GM21825 (cell line): Measurements from ENCODE around the gene TCF4.

Experiments
- ATAC-seq: cut with Tn5 transposase; IDR thresholded peaks from one replicate; pipeline ENCODE4 v1.9.1; 2021; ENCODE audit warnings: mild to moderate bottlenecking, moderate library complexity; ENCODE audit not compliant: unreplicated experiment

Gene TCF4

DNA sequence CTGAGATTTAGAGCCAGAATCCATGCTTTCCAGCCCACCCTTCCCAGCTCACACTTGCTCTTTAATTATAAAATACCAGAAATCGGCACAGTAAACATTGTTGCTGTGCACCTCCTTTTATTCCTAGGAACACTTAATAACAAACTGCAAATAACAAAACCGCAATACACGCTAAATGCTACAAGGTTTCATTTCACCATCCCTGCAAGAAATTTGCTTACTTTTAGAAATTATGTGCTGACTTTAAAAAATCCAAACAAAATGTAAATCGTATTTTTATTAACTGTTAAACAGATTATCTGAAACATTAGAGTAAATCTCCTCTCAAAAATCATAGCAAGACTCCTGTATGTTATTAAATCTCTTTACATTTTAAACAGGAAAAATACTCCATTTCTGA lies 79.3 kb downstream of the TCF4 start:
- no peak for ATAC-seq

DNA sequence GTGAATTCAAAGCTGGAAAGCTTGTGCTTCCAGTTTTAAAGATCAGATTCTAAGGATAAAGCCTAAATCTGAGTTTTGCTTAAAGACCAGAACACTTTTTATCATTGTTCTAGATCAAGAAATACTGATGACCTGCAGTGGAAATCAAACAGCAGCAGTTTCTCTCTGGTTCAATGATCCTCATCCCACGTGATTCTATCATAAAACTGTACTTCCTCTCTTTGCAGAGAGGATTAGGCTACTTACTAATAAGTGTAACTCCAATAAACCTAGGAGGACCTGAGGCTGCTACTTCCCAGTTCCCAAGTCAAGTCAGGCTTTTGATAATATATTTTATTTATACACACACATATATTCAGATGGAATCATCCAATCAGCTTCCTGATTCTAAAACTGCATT lies 81.9 kb downstream of the TCF4 start:
- no peak for ATAC-seq

DNA sequence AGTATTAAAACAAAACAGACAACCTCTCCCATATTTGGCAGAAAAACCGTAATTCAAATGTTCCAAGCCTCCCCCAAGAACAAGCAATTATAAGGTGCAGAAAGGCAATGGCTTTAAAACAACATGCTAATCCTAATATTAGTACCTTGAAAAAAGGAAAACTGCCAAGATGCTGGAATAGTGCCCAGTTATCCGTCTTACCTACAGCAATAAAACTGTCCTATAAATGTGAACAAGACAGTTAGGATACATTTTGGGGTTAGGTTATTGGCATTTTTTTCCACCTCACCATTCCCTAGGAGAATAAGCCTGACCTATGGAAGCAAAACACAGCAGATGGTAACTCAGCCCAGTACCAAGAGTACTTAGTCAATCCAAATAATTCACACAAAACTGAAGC lies 83.2 kb downstream of the TCF4 start:
- no peak for ATAC-seq

DNA sequence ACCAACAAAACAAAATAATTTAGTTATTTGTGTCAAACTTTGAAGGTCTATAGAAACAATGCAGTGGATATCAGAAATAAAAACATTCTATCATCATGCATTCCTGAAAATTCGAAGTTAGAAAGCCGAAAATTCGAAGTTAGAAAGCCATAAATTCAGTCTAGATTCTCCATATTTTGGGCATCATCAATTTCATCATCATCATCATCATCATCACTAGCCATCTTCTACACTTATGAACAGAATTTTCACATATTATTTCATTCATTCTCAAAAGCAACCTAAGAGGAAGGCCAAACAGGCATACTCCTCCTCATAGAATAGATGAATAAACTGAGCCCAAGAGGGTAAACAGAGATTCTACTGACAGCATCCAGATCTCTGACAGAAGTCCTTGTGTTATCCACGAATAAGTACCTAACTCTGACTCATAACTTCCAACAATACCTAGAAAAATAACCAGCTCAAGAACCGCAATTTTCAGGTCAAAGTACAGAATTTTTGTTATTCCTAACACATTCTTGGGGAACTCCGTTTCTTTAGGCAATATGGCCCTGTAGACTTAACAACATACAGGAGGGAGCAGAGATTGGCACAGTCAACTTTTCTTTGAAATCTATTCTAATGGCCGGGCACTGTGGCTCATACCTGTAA lies 84.7 kb downstream of the TCF4 start:
- ATAC-seq: no peak

DNA sequence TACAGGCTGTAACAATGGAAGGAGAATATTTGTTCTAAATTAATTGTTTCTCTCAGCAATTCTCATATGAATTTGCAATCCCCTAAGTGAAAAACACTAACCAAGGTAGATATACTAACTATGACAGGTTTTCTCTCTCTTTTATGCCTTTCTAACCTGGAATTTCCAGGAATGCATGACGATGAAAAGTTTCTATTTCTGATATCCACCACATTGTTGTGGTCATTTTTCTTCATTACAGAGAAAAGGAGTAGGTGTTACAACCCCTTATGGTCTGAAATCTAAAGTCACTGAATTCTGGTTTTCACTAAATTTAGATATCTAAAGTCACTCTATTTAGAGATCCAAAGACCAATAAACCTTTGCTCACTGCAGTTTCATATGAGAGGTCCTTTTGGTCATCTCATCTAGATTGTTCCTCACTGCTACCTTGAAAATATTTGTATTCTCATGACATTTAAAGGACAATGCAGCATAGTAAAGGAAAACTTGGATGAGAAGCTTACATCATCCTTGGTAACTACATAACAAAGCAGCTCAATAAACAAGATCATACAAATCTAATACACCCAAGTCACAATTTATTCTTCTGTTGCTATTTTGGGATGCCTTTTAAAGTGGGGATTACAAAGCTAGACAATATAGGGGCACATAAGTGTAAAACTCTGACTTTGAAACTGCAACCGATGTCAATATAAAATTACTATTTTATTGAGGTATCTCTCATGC lies 85.8 kb downstream of the TCF4 start:
- ATAC-seq: no peak

DNA sequence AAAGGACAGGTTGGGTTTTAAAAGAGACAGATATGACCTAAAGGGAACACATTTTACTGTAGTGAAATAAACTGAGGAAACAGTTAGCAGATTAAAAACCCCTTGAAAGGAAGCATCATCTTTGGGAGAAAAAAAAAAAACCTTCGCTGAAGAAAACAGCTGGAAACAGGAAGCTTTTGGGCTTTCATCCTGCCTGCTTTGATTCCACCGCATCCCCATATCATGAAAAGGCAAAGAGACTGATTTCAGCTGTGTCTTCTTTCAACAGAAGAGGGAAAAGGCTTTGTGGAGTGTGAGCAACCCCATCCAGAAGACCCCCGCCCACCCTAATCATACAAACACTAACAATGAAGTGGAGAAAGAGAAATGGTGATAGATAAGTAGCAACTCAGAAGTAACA lies 86.4 kb downstream of the TCF4 start:
- no peak for ATAC-seq

DNA sequence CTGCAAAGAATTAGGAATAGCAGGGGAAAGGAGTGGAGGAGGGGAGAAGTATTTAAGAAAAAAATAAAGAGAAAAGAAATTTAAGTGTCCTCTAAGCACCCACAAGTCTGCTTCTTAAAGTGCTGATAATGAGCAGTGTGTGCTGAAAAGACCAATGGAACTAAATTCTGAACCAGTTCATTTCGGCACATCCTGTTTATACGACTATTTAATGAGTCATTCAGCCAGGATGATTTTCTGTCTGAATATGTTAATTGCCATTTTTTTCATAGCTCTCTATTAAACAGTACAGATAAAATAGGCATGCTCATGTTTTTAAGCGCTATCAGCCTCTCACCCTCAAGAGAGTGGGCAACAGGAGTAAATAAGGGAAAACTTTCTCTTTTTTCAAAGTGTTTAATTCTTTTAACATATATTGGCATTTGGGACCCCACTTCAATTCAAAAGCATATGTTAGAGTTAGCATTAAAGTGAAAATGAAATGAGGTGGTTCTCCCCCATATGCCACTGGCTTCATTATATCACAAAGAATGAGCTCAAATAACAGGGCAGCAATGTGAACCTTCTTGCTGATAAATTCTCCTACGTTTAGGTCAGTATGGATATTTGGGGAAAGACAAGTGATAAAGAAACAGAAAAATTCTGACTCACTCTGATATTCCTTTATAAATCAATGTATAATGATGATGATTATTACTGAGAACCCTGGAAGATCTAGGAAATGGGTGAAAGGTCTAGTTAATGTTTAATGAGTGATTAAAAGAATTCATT lies 87.5 kb downstream of the TCF4 start:
- ATAC-seq: no peak

DNA sequence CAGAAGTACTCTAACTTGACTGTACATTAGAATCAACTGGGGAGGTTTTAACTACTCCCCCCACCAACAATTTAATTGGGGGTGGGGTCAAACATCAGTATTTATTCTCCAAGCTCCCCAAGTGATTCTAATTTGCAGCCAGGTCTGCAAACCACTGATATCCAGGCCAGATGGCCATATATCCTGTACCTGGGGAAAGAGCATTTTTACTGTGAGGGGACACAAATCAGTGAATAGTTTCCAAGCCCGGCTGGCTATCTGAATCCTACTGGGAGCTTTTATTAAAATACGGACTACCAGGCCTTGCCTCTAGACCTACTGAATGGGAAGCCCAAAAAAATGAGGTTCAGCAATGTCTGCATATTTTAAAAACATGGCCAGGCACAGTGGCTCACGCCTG lies 88.5 kb downstream of the TCF4 start:
- ATAC-seq: no peak

DNA sequence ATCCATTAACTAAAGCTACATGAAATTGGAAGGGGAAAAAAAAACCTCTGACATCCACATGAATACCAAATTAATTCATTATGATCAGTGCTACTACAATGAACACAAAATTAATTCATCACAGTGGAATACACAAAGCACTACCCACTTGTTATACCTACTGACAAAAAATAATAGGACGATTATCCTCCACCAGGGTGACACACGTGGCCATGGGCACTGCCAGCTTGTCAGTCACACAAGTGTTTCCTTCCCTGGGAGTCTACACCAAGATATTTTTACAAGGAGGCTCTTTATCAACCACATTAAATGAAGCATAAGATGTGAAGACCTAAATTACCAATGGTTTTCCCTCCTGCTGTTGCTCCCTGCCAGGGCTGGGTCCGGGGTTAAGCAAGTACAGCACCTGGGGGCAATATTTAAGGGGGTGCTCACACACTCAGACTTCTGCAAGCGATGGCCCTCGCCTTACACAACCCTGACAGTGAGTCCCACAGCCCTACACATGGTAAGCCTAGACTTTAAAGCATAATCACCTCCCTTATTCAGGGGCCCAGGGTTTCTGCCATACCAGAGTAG lies 90.1 kb downstream of the TCF4 start:
- ATAC-seq: no peak

DNA sequence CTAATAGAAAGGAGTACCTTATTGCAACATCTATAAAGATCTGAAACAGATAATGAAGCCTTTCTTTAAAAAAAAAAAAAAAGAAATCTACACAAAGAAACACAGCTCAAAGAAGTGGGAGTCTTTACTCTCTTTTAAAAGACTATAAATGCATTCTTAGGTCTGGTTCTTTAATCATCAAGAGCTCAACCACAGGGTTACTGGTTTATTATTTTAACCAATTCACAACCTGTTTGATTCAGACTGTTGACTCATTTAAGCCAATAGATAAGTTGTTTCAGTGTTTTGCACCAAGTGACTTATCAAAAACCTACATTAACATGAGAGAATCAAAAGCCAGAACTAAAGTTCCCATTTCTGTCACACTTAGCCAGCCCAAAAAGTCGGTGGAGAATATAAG lies 93.1 kb downstream of the TCF4 start:
- ATAC-seq: no peak

DNA sequence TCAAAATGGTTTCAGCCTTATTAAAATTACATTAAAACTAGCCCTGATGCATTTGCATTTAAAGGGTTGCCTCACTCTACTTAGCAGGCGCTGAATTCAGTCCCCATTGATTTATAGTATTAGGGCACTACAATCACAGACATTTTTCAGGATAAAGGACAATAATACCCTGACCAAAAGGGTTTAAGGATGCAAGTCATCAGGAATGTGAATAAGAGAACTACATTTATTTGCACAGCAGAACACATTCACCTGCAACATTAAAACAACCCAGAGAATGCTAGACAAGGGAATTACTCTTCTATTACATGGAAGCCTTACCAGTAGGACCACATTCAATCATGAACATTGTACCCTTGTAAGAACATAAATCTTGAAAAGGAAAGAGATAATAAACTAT lies 93.6 kb downstream of the TCF4 start:
- ATAC-seq: no peak

DNA sequence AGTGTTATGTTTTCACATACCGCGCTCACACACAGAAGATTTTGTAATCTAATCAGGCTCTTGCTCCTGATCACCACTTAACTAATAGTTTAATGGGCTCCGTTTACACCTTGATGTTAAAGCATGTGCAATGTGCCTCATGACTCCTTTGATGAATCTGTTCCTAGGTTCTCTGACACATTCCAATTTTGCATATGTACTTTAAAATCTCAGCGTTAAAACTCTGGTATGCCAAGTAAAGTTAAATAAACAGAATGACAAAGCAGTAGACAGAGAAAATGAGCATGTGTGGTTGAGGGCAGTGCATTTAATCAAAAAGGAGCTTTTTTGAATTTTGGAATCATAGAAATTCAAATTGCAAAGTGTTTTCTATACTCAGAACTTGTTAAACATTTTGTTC lies 96.4 kb downstream of the TCF4 start:
- no peak for ATAC-seq

DNA sequence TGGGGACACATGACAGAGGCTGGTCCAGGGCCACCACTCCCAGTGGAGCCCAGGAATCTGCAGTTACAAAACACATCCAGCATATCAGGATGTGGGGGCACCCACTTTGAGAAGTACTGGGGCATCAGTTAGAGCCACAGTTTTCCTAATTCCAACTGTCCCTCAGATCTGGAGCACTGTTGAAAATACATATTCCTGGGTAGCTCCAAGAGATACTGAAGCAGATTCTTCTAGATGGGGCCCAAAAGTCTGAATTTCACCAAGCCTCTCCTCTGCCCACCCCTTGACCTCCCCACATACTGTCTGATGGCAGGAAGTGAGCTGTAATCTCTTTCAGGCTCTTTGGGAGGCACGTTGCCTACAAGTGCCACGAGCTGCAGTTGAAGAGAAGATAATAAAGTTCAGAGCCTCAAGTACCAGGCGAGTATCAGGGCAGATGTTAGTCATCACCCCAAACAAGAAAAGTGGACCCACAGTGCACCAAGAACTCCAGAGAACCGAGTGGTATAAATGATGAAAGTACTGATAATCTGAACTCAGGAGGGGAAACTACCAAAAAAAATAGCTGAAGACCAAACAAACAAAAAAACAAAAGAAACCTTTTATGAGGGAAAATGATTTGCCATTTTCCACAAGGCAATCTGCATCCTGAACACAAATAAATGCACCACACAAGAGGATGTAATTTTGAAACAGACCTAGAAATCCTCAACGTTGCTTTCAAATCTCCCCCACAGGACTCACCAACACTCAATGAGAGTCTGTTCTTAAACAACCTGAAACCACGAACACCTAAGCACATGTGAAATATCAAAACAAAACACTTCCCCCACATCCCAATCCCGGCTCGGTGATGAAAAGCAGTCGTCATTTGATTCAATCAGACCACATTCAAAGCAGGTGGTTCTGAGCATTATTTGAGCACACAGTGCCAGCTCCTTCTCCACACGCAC lies 98.7 kb downstream of the TCF4 start:
- peak; percentile 74 for ATAC-seq

DNA sequence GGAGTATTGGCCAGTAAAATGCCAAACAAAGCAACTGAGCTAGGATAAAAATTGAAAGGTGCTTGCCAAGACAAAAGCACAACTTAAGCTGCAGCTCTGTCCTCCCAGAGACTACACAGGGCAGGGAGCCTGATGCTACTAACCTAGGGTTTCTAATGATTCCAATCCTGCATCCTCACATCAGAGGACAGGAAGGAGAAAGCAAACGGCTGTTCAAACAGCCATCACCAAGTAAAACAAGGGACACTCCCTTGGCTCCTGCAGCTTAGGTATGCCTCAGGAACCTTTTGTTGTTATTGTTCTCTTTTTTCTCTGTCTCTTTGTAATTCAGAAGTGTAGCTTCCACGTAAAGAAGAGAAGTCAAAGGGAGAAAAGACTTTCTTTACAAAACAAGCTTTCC lies 99.5 kb downstream of the TCF4 start:
- no peak for ATAC-seq

DNA sequence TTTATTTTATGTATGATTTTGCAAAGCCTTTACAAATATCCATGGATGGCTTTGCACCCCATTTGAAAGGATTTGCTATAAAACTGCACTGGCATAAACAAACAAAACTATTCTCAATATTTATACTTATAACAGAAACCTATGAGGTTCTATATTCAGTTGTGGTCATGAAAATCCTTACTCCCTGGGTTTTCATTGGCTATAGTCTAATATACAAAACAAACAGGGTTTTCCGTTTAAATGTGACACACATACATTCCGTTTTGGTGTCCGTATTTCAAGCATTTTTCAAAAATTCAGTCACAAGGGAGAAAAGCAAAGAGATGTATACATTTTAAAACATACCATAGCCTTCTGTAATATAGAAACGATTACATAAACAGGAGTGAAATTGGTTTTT lies 100.0 kb downstream of the TCF4 start:
- no peak for ATAC-seq

DNA sequence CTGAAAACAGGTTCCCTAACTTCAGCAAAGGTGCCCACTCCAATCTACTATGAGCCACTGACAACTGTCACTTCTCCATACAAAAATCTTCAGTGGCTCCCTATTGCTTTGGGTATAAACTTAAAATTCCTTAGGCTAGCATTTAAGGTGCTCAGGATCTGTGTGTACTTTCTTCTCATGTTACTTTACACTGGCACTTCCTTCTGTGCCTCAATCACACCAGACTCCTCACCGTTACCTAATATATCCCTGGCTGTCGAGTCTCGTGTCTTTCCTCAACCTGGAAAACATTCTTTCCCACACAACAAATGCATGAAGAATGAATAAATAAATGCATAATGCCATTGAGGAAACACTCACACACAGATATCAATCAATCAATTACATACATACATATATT lies 101.1 kb downstream of the TCF4 start:
- ATAC-seq: no peak

DNA sequence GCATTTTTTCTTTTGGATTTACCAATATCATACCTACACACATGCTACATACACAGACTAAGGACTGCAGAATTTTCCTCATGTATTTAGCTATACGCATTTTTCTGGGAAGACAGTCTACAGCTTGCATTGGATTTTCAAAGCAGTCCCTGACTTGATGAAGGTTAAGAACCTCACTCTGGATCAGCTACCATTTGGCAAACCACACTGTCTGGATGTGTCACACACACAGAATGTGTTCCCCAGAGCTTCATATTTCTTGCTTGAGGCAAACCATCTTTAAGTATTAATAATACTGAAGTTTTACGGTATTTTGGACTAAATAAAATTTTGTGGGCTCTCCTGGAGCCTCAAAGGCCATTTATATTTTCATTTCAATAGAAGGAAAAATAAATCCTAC lies 102.3 kb downstream of the TCF4 start:
- no peak for ATAC-seq

DNA sequence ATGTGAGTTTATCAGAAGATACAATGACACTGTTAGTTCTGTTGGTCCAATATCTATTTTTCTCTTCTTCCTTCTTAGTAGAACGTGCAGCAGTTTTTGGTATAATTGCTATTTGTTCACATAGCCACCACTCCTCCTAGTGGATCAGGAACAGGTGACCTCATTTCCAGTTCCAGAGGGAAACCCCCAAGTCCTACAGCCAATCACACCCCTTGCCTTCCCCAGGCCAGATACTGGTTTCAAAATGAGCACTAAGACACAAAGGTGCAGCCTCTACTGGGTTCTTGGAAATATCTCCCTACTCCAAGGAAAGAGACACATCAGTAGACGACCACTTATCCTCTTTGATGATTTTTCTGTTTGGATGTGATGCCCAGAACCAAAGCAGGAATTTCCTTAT lies 103.2 kb downstream of the TCF4 start:
- no peak for ATAC-seq

DNA sequence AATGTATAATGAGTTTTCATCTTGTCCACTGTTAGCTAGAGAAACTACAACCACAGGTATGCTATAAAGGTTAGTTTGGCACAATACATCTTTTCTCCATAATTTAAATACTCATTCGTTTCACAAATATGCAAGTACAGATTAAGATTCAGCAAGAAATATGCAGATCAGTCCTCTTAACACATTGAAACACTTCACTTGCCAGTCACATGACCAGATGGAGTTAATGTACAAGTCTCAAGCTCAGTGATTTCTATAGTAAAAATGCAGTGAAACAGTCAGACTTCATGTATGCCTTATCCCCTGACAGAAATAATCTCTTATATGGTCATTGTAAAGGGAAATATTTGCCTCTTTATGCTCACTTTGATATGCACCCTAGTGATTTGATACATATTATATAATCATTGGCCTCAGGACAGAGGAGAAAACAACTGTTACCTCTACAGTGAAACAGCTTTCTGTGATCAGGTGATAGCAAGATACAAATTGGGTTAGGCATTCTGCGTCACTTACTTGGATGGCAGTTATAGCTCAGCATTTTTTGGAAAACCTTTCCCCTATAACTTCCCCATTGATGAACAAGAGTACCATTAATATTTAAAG lies 104.6 kb downstream of the TCF4 start:
- ATAC-seq: no peak
